SK-N-SH (cell line): ENCODE results near the gene CFAP74.

Experiments
- CHD2 ChIP-seq: fragments of 150-350 bp; IDR thresholded peaks from 2 replicates; pipeline ENCODE4 v1.6.1; 2018; ENCODE audit warnings: low read length; ENCODE audit not compliant: partially characterized antibody
- GABPA ChIP-seq: IDR thresholded peaks from 2 replicates; pipeline ENCODE4 v1.4.0; 2012; ENCODE audit warnings: low read depth, mild to moderate bottlenecking
- JUND ChIP-seq: IDR thresholded peaks from 2 replicates; pipeline ENCODE4 v1.4.0; 2012
- MXI1 ChIP-seq: IDR thresholded peaks from 2 replicates; pipeline ENCODE4 v1.6.1; 2012; ENCODE audit warnings: mild to moderate bottlenecking, low read depth, low read length, improper control_type of control experiment
- NRF1 ChIP-seq: IDR thresholded peaks from 2 replicates; pipeline ENCODE4 v1.6.1; 2012; ENCODE audit warnings: low read depth, mild to moderate bottlenecking, low read length
- RAD21 ChIP-seq: IDR thresholded peaks from 2 replicates; pipeline ENCODE4 v1.6.1; 2012; ENCODE audit warnings: mild to moderate bottlenecking, low read length
- TEAD4 ChIP-seq: IDR thresholded peaks from 2 replicates; pipeline ENCODE4 v1.4.0; 2012; ENCODE audit warnings: mild to moderate bottlenecking, borderline replicate concordance; ENCODE audit not compliant: insufficient read depth
- YY1 ChIP-seq: IDR thresholded peaks from 2 replicates; pipeline ENCODE4 v1.4.0; 2012; ENCODE audit warnings: low read depth, mild to moderate bottlenecking
- TF ChIP-seq, protein P1 (sequence below): fragments of 200-600 bp; sonication (generic); IDR thresholded peaks from 2 replicates; pipeline ENCODE4 v1.6.1; 2017; ENCODE audit warnings: antibody characterized with exemption, mild to moderate bottlenecking, moderate library complexity

DNA sequence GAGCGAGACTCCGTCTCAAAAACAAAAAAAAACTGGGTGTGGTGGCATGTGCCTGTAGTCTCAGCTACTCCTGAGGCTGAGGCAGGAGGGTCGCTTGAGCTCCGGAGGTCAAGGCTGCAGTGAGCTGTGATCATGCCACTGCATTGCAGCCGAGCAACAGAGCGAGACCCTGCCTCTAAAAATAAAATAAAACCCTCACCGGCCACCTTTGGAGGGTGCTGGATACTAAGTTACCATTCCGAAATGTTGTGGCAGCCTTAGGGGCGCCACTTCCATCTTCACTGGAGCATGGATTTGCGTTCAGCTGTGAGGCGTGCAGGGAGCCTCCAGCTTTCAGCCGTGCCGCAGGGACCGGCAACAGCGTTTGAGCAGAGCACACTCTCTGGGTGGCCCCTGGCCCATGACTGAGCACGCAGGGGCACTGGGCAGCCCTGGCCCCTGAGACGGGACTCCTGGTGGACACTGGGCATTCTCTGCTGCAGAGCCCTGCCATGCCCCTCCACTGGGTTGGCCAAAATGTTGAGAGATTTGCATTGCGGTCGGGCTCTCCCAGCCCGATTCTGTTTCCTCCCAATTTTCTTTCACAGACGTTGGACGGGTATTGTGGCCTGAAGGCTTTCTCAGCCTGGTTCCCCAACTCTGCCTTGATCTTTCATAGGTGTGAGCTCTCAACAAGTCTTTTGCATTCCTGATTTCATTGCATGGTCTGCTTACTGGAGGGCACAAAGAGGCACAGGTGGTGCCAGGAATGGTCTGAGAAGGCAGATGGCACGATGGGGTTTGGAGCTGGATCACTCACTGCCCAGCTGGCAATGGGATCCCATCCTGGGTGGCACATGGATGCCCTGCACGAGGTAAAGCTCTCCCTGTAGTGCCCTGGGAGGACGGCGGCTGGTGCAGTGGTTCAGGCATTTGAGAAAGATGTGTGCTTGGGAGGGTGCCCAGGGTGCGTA, 5.8 kb upstream of the CFAP74 start:
- TF ChIP-seq RAD21 (no peak), MXI1 (no peak), NRF1 (no peak), GABPA (no peak), CHD2 (no peak), JUND (no peak), TEAD4 (no peak), YY1 (no peak)
- TF ChIP-seq, protein P1, sequence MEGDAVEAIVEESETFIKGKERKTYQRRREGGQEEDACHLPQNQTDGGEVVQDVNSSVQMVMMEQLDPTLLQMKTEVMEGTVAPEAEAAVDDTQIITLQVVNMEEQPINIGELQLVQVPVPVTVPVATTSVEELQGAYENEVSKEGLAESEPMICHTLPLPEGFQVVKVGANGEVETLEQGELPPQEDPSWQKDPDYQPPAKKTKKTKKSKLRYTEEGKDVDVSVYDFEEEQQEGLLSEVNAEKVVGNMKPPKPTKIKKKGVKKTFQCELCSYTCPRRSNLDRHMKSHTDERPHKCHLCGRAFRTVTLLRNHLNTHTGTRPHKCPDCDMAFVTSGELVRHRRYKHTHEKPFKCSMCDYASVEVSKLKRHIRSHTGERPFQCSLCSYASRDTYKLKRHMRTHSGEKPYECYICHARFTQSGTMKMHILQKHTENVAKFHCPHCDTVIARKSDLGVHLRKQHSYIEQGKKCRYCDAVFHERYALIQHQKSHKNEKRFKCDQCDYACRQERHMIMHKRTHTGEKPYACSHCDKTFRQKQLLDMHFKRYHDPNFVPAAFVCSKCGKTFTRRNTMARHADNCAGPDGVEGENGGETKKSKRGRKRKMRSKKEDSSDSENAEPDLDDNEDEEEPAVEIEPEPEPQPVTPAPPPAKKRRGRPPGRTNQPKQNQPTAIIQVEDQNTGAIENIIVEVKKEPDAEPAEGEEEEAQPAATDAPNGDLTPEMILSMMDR, result no peak
